GM21825 (cell line): ENCODE data around the gene PRR22.

Experiments used
- ATAC-seq: cut with Tn5 transposase; IDR thresholded peaks from one replicate; pipeline ENCODE4 v1.9.1; 2021; ENCODE audit warnings: mild to moderate bottlenecking, moderate library complexity; ENCODE audit not compliant: unreplicated experiment

The PRR22 gene

GRCh38 chr19:5784581-5785147 lies at the start of gene PRR22:
Gene PRR22, minus strand, starts transcription at chr19:5784746. Its CDS starts 86 bp downstream, at chr19:5784660.
- ATAC-seq: no peak

GRCh38 chr19:5832527-5833216 lies 48.1 kb upstream of the PRR22 start:
- no peak for ATAC-seq

GRCh38 chr19:5832061-5832460 lies 47.5 kb upstream of the PRR22 start:
- no peak for ATAC-seq

- no peak for ATAC-seq
Observed at GRCh38 chr19:5831159-5831558, 46.6 kb upstream of the PRR22 start.

- ATAC-seq: no peak
Observed at GRCh38 chr19:5829567-5830310, 45.2 kb upstream of the PRR22 start.

- ATAC-seq: no peak
Observed at GRCh38 chr19:5828661-5829566, 44.4 kb upstream of the PRR22 start.

GRCh38 chr19:5827891-5828660 lies 43.5 kb upstream of the PRR22 start:
- ATAC-seq: peak; percentile 50

GRCh38 chr19:5827342-5827890 lies 42.9 kb upstream of the PRR22 start:
- peak; percentile 47 for ATAC-seq

GRCh38 chr19:5826531-5827341 lies 42.2 kb upstream of the PRR22 start:
- ATAC-seq: no peak

- no peak for ATAC-seq
Observed at GRCh38 chr19:5825178-5825577, 40.6 kb upstream of the PRR22 start.

- no peak for ATAC-seq
Observed at GRCh38 chr19:5824751-5825150, 40.2 kb upstream of the PRR22 start.

- no peak for ATAC-seq
Observed at GRCh38 chr19:5823579-5824281, 39.2 kb upstream of the PRR22 start.

GRCh38 chr19:5822181-5822844 lies 37.8 kb upstream of the PRR22 start:
- no peak for ATAC-seq

GRCh38 chr19:5821521-5822180 lies 37.1 kb upstream of the PRR22 start:
- no peak for ATAC-seq

GRCh38 chr19:5820785-5821184 lies 36.2 kb upstream of the PRR22 start:
- no peak for ATAC-seq

- ATAC-seq: no peak
Observed at GRCh38 chr19:5818594-5818993, 34.0 kb upstream of the PRR22 start.

- no peak for ATAC-seq
Observed at GRCh38 chr19:5817218-5817617, 32.7 kb upstream of the PRR22 start.

- no peak for ATAC-seq
Observed at GRCh38 chr19:5814852-5815246, 30.3 kb upstream of the PRR22 start.
